GM19238 (cell line): ENCODE measurements around the gene KCTD2.

ENCODE experiments used
- DNase-seq: peaks from one replicate; pipeline ENCODE4 v3.0.0; 2011; ENCODE audit warnings: low spot score; ENCODE audit not compliant: insufficient read length

KCTD2 gene

GRCh38 chr17:75075597-75076336, 28.7 kb downstream of the KCTD2 start:
- no peak for DNase-seq

- no peak for DNase-seq
These were observed 30.1 kb downstream of the KCTD2 start for GRCh38 chr17:75077072-75077495.

- DNase-seq: peak; percentile 67
These were observed 30.7 kb downstream of the KCTD2 start for GRCh38 chr17:75077496-75078283.

- peak; percentile 64 for DNase-seq
These were observed 31.4 kb downstream of the KCTD2 start for GRCh38 chr17:75078284-75079022.

GRCh38 chr17:75079023-75079373, 32.0 kb downstream of the KCTD2 start:
- no peak for DNase-seq

- no peak for DNase-seq
These were observed 34.9 kb downstream of the KCTD2 start for GRCh38 chr17:75081611-75082540.

- no peak for DNase-seq
These were observed 35.7 kb downstream of the KCTD2 start for GRCh38 chr17:75082683-75083082.

GRCh38 chr17:75084039-75084660, 37.1 kb downstream of the KCTD2 start:
- no peak for DNase-seq

GRCh38 chr17:75086496-75087181, 39.6 kb downstream of the KCTD2 start:
- no peak for DNase-seq

GRCh38 chr17:75087182-75087557, 40.1 kb downstream of the KCTD2 start:
- DNase-seq: no peak

GRCh38 chr17:75087558-75088453, 40.8 kb downstream of the KCTD2 start, which contains the start of gene SLC16A5:
SLC16A5 (plus strand) TSS chr17:75087954; CDS start chr17:75093637, 5,683 bp downstream.
- DNase-seq: peak; percentile 73

GRCh38 chr17:75088465-75089417, 41.7 kb downstream of the KCTD2 start:
- no peak for DNase-seq

- DNase-seq: no peak
These were observed 44.1 kb downstream of the KCTD2 start for GRCh38 chr17:75090871-75091854.

GRCh38 chr17:75091855-75092327, 44.9 kb downstream of the KCTD2 start:
- DNase-seq: no peak

- DNase-seq: no peak
These were observed 46.6 kb downstream of the KCTD2 start for GRCh38 chr17:75093548-75094158.

GRCh38 chr17:75094871-75095399, 47.9 kb downstream of the KCTD2 start:
- no peak for DNase-seq
